ENCODE results near the gene SLC24A3.

Gene SLC24A3

DNA sequence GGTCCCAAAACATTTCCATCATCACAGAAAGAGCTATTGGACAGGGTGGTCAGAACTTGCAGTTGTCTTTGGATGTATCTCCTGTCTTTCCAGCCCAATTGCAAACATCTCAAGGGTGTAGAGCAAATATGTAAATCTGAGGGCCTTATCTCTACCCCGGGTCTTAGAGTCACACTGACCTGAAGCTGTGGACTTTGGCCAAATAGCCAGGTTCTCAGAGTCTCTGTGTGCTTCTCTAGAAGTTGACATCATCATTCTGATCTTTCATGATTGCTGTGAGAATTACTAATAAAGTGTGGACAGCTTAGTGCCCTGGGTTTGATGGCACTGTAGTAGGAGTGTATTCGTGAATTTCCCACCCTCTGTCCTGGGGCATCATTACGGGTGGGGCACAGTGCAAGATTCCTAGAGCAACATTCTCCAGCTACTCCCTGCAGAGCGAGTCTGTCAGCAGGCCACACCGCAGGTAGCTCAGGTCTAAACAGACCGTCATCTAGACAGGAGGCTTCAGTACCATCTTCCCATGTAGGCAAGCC is 71.1 kb downstream of the SLC24A3 start:
- no peaks in the 10 kb centered on the region for H3K9me3 Mint-ChIP-seq
- peaks cover 63% of the 10 kb centered on the region for H3K4me1 Mint-ChIP-seq
- TF ChIP-seq, protein P1, sequence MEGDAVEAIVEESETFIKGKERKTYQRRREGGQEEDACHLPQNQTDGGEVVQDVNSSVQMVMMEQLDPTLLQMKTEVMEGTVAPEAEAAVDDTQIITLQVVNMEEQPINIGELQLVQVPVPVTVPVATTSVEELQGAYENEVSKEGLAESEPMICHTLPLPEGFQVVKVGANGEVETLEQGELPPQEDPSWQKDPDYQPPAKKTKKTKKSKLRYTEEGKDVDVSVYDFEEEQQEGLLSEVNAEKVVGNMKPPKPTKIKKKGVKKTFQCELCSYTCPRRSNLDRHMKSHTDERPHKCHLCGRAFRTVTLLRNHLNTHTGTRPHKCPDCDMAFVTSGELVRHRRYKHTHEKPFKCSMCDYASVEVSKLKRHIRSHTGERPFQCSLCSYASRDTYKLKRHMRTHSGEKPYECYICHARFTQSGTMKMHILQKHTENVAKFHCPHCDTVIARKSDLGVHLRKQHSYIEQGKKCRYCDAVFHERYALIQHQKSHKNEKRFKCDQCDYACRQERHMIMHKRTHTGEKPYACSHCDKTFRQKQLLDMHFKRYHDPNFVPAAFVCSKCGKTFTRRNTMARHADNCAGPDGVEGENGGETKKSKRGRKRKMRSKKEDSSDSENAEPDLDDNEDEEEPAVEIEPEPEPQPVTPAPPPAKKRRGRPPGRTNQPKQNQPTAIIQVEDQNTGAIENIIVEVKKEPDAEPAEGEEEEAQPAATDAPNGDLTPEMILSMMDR (IDR thresholded peaks at IDR 0.05) = no peak
- H3K27ac Mint-ChIP-seq = no peak overlapping the region
- DNase-seq = no peak
- H3K27me3 Mint-ChIP-seq (ENCODE audit: low read depth, poor library complexity) = peaks cover 7% of the 10 kb centered on the region
- no peak overlapping the region for H3K4me3 Mint-ChIP-seq
- peaks cover 31% of the 10 kb centered on the region for H3K36me3 Mint-ChIP-seq (ENCODE audit: low read depth)

- H3K4me3 Mint-ChIP-seq = no peak overlapping the region
- DNase-seq = peak; percentile 7
- peaks cover 7% of the 10 kb centered on the region for H3K27me3 Mint-ChIP-seq (ENCODE audit: low read depth, poor library complexity)
- TF ChIP-seq, protein P1 (IDR thresholded peaks at IDR 0.05) = no peak
- no peaks in the 10 kb centered on the region for H3K9me3 Mint-ChIP-seq
- H3K36me3 Mint-ChIP-seq (ENCODE audit: low read depth) = peaks cover 26% of the 10 kb centered on the region
- H3K27ac Mint-ChIP-seq = no peak overlapping the region
- H3K4me1 Mint-ChIP-seq = peaks cover 64% of the 10 kb centered on the region
Measured at GRCh38 chr20:19284400-19285178, 72.1 kb downstream of the SLC24A3 start.

DNA sequence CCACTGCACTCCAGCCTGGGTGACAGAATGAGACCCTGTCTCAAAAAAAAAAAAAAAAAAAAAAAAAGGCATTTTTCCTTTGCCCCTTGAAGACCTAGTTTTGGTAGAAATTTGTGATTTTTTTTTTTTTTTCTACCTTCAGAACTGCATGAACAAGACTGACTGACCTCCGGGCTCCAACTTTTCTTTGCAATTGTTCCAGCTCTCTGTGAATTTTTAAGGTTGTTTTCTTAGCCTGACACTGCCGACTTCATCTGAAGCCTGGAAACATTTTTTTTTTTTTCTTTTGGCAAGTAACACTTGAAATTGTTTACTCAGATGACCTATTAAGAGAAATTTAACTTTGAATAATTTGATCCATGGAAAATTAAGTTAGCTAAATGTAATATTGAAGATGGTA is 73.0 kb downstream of the SLC24A3 start:
- Mint-ChIP-seq H3K27ac (no peak overlapping the region), H3K4me1 (peaks cover 59% of the 10 kb centered on the region), H3K36me3 (ENCODE audit: low read depth) (peaks cover 20% of the 10 kb centered on the region), H3K4me3 (no peak overlapping the region), H3K9me3 (no peaks in the 10 kb centered on the region), H3K27me3 (ENCODE audit: low read depth, poor library complexity) (peaks cover 7% of the 10 kb centered on the region)
- TF ChIP-seq, protein P1 (IDR thresholded peaks at IDR 0.05) = no peak
- no peak for DNase-seq

DNA sequence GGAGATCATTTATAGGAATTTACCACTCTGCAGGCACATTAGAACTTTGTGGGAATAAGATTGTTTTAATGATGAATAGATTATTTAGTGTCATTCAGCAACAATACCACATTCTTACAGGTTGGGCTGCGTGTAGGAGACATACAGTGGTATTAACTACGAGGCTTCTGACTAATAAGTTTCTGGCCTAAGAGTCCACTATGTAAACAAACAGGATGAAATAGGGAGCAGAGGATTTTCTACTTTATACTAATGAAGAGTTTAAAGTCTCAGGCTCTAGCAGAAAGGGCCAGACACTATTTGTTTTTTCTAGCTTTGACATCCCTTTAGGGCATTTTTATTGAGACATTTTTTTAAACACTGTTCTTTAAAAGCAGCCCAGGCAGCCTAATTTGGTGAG is 75.6 kb downstream of the SLC24A3 start:
- DNase-seq = no peak
- Mint-ChIP-seq H3K27me3 (ENCODE audit: low read depth, poor library complexity) (no peaks in the 10 kb centered on the region), H3K27ac (peak overlapping the region; percentile 25), H3K4me1 (peaks cover 42% of the 10 kb centered on the region), H3K4me3 (no peak overlapping the region), H3K36me3 (ENCODE audit: low read depth) (no peaks in the 10 kb centered on the region), H3K9me3 (no peaks in the 10 kb centered on the region)
- TF ChIP-seq, protein P1 (IDR thresholded peaks at IDR 0.05) = no peak

DNA sequence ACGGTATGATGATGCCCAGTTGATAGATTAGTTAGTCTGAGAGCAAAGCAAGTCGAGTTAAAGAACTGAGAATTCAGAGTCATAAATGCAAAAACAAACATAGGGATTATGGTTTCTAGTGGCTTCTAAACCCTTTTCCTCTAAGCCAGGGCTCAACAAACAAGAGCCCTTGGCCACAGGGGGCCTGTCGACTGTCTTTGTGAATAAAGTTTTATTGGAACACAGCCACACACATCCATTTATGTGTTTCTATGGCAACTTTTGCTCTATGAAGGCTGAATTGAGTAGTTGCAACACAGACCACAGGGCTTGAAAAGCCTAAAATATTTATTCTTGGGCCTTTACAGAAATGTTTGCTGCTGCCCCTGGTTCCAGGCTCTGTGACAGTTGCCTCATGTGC is 76.2 kb downstream of the SLC24A3 start:
- no peak for DNase-seq
- Mint-ChIP-seq H3K27me3 (ENCODE audit: low read depth, poor library complexity) (no peaks in the 10 kb centered on the region), H3K4me1 (peaks cover 38% of the 10 kb centered on the region), H3K27ac (peak overlapping the region; percentile 25), H3K36me3 (ENCODE audit: low read depth) (no peaks in the 10 kb centered on the region), H3K4me3 (no peak overlapping the region), H3K9me3 (no peaks in the 10 kb centered on the region)
- TF ChIP-seq, protein P1 (IDR thresholded peaks at IDR 0.05) = no peak

DNA sequence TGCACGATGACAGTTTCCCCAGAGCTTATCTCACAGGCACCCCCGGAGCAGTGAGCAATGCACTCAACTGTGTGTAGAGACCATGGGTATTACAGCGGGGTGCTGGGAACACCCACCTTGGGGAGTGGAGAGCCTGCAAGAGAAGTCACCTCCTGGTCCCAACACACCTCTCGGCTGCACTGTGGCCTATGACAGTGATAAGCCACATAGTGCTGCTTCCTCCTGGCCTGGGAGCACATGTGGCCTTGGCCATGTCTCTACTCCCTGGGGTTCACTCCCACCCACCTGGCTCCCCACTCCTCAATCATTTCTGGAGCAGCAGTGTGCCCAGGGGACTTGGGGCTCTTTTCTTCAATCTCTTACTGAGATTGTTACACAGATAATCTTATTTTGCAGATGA is 77.0 kb downstream of the SLC24A3 start:
- Mint-ChIP-seq H3K27me3 (ENCODE audit: low read depth, poor library complexity) (no peaks in the 10 kb centered on the region), H3K36me3 (ENCODE audit: low read depth) (no peaks in the 10 kb centered on the region), H3K4me3 (no peak overlapping the region), H3K27ac (no peak overlapping the region), H3K9me3 (peaks cover 3% of the 10 kb centered on the region), H3K4me1 (peaks cover 30% of the 10 kb centered on the region)
- no peak for DNase-seq
- TF ChIP-seq, protein P1 (IDR thresholded peaks at IDR 0.05) = no peak
